H9 (cell line): ENCODE measurements around the gene MAN2C1. TPM values are rescaled to one million over a fixed set of nuclear protein-coding genes. Genes with fewer than 3 reads are reported as not detected.

Experiments
- DNase-seq: peaks from one replicate; pipeline ENCODE4 v3.0.0-alpha.2; 2017
- H2AFZ ChIP-seq: one replicate; pipeline ENCODE4 v1.6.1; 2013; ENCODE audit warnings: mild to moderate bottlenecking, low read length, control low read depth, moderate library complexity
- H2AK5ac ChIP-seq: 2 replicates; pipeline ENCODE4 v1.6.1; 2013; ENCODE audit warnings: low read length, control low read depth, mixed read lengths; ENCODE audit not compliant: insufficient read length
- H2BK120ac ChIP-seq: one replicate; pipeline ENCODE4 v1.6.1; 2013; ENCODE audit warnings: low read depth, mild to moderate bottlenecking, low read length, control low read depth, inconsistent platforms; ENCODE audit not compliant: poor library complexity, severe bottlenecking
- H2BK12ac ChIP-seq: 2 replicates; pipeline ENCODE4 v1.6.1; 2013; ENCODE audit warnings: low read length, control low read depth, mixed read lengths, low read depth; ENCODE audit not compliant: insufficient read length
- H2BK15ac ChIP-seq: 2 replicates; pipeline ENCODE4 v1.6.1; 2013; ENCODE audit warnings: low read depth, low read length, control low read depth
- H2BK20ac ChIP-seq: one replicate; pipeline ENCODE4 v1.6.1; 2013; ENCODE audit warnings: low read depth, mild to moderate bottlenecking, low read length, control low read depth, inconsistent platforms; ENCODE audit not compliant: poor library complexity, severe bottlenecking
- H2BK5ac ChIP-seq: 2 replicates; pipeline ENCODE4 v1.6.1; 2013; ENCODE audit warnings: low read length, control low read depth, mixed read lengths; ENCODE audit not compliant: insufficient read length
- H3K14ac ChIP-seq: 2 replicates; pipeline ENCODE4 v1.6.1; 2013; ENCODE audit warnings: low read length, control low read depth; ENCODE audit not compliant: insufficient read depth
- H3K18ac ChIP-seq: 2 replicates; pipeline ENCODE4 v1.6.1; 2013; ENCODE audit warnings: low read depth, mild to moderate bottlenecking, mixed read lengths, low read length, control low read depth; ENCODE audit not compliant: insufficient read length
- H3K23ac ChIP-seq: 2 replicates; pipeline ENCODE4 v1.6.1; 2013; ENCODE audit warnings: low read length, control low read depth, mixed read lengths, low read depth; ENCODE audit not compliant: insufficient read length
- H3K23me2 ChIP-seq: 2 replicates; pipeline ENCODE4 v1.6.1; 2013; ENCODE audit warnings: low read depth, mild to moderate bottlenecking, mixed read lengths, low read length, control low read depth; ENCODE audit not compliant: insufficient read length, poor library complexity, severe bottlenecking
- H3K27ac ChIP-seq: 2 replicates; pipeline ENCODE4 v1.5.1; 2013; ENCODE audit warnings: low read length, control low read depth, mixed read lengths, low read depth; ENCODE audit not compliant: insufficient read length
- H3K27me3 ChIP-seq: 2 replicates; pipeline ENCODE4 v1.6.1; 2013; ENCODE audit warnings: low read length, control low read depth, inconsistent platforms; ENCODE audit not compliant: insufficient read depth
- H3K4ac ChIP-seq: 2 replicates; pipeline ENCODE4 v1.6.1; 2013; ENCODE audit warnings: low read depth, mild to moderate bottlenecking, control low read depth, inconsistent platforms, low read length, moderate library complexity
- H3K4me1 ChIP-seq: 2 replicates; pipeline ENCODE4 v1.6.1; 2013; ENCODE audit warnings: low read length, control low read depth, inconsistent platforms; ENCODE audit not compliant: insufficient read depth
- H3K4me2 ChIP-seq: 2 replicates; pipeline ENCODE4 v1.6.1; 2013; ENCODE audit warnings: low read length, control low read depth, mixed read lengths; ENCODE audit not compliant: insufficient read length, insufficient read depth
- H3K56ac ChIP-seq: 2 replicates; pipeline ENCODE4 v1.6.1; 2013; ENCODE audit warnings: low read depth, mild to moderate bottlenecking, mixed read lengths, low read length, control low read depth; ENCODE audit not compliant: insufficient read length
- H3K79me1 ChIP-seq: 2 replicates; pipeline ENCODE4 v1.6.1; 2013; ENCODE audit warnings: low read depth, mild to moderate bottlenecking, moderate library complexity, low read length, control low read depth, inconsistent platforms; ENCODE audit not compliant: insufficient read depth, poor library complexity, severe bottlenecking
- H3K79me2 ChIP-seq: 2 replicates; pipeline ENCODE4 v1.6.1; 2013; ENCODE audit warnings: low read length, control low read depth, inconsistent platforms; ENCODE audit not compliant: insufficient read depth
- H3K9ac ChIP-seq: 2 replicates; pipeline ENCODE4 v1.6.1; 2013; ENCODE audit warnings: low read length, control low read depth, mixed read lengths; ENCODE audit not compliant: insufficient read length; ENCODE audit errors: extremely low read depth
- H3K9me3 ChIP-seq: one replicate; pipeline ENCODE4 v1.6.1; 2013; ENCODE audit warnings: low read depth, low read length, inconsistent platforms; ENCODE audit not compliant: control insufficient read depth
- H3T11ph ChIP-seq: one replicate; pipeline ENCODE4 v1.6.1; 2013; ENCODE audit warnings: mild to moderate bottlenecking, low read length, control low read depth, inconsistent platforms
- H4K20me1 ChIP-seq: one replicate; pipeline ENCODE4 v1.6.1; 2013; ENCODE audit not compliant: control insufficient read depth, insufficient read length, insufficient read depth
- H4K5ac ChIP-seq: 2 replicates; pipeline ENCODE4 v1.6.1; 2013; ENCODE audit warnings: low read depth, mild to moderate bottlenecking, mixed read lengths, low read length, control low read depth; ENCODE audit not compliant: insufficient read length
- H4K8ac ChIP-seq: replicated peaks from 2 replicates; pipeline ENCODE4 v1.6.1; 2013; ENCODE audit warnings: low read length, control low read depth, mixed read lengths, low read depth; ENCODE audit not compliant: insufficient read length
- H4K91ac ChIP-seq: 2 replicates; pipeline ENCODE4 v1.6.1; 2013; ENCODE audit warnings: low read depth, mild to moderate bottlenecking, moderate library complexity, mixed read lengths, low read length, control low read depth; ENCODE audit not compliant: insufficient read length
- H3K27ac Mint-ChIP-seq, 3 experiments: 2 replicates in 2 of 3; 3 replicates in 1 of 3; pipeline ENCODE4 v1.8.0; 2020 to 2021; ENCODE audit warnings: mixed read lengths in 3 of 3, mild to moderate bottlenecking in 1 of 3, moderate library complexity in 1 of 3
- H3K27me3 Mint-ChIP-seq: 2 replicates; pipeline ENCODE4 v1.8.0; 2021; ENCODE audit warnings: low read depth, mild to moderate bottlenecking, moderate library complexity, mixed read lengths
- H3K36me3 Mint-ChIP-seq, 3 experiments: 2 replicates in 2 of 3; 3 replicates in 1 of 3; pipeline ENCODE4 v1.8.0; 2020 to 2021; ENCODE audit warnings: low read depth in 3 of 3, mixed read lengths in 3 of 3; ENCODE audit not compliant: insufficient read depth in 1 of 3
- H3K4me1 Mint-ChIP-seq, 2 experiments: 2 replicates each; pipeline ENCODE4 v1.8.0; 2020; ENCODE audit warnings: mixed read lengths in 2 of 2
- H3K4me3 Mint-ChIP-seq, 2 experiments: 2 replicates in 1 of 2; 3 replicates in 1 of 2; pipeline ENCODE4 v1.8.0; 2020 to 2021; ENCODE audit warnings: mild to moderate bottlenecking in 2 of 2, mixed read lengths in 2 of 2, moderate library complexity in 1 of 2
- H3K9me3 Mint-ChIP-seq, 2 experiments: 2 replicates in 1 of 2; 3 replicates in 1 of 2; pipeline ENCODE4 v1.8.0; 2020; ENCODE audit warnings: mild to moderate bottlenecking in 2 of 2, mixed read lengths in 2 of 2, moderate library complexity in 1 of 2
- WGBS: extraction: QIAGEN DNeasy Blood & Tissue Kit; methylation state at CpG from one replicate; pipeline ENCODE4 v1.1.7; 2013; ENCODE audit warnings: missing lambda C conversion rate, low lambda C conversion rate, mixed read lengths; ENCODE audit not compliant: insufficient read length; ENCODE audit errors: extremely low coverage; 5-methylcytosine and 5-hydroxymethylcytosine counted together
- total RNA-seq: library from RNA; stranded (reverse); gene quantifications from 2 replicates; pipeline ENCODE4 v1.2.1, GENCODE V29; 2021
- TF ChIP-seq, protein P1 (sequence below): fragments of 200-600 bp; sonication (generic); conservative IDR thresholded peaks from 3 replicates; pipeline ENCODE4 v1.8.0; 2021; ENCODE audit warnings: antibody characterized with exemption, mild to moderate bottlenecking

Gene MAN2C1
- total RNA-seq, 1 experiment from 2014 or later = 112 TPM

DNA sequence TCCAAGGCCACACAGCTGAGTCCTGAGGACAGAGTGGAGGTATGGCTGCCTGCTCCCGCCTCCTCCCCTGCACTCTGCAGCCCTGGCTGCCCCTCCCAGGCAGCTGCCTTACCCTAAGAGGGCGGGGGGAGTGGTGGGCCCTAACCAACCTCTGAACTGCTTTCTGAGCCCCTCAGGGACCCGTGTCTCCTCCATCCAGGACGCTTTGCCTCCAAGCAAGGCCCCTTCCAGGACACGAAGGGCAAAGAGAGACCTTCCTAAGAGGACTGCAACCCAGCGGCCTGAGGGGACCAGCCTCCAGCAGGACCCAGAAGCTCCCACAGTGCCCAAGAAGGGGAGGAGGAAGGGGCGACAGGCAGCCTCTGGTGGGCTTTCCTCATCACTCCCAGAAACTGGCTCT, 14.0 kb downstream of the MAN2C1 start:
- no CpG with 5 or more reads among the region's 7 CpGs for WGBS
- no peaks in the 10 kb centered on the region; a peak in 1 of 4 replicates for H3K4me1 Mint-ChIP-seq
- H3K4ac ChIP-seq = no peak overlapping the region

More for the DNA sequence above, 14.0 kb downstream of the MAN2C1 start:
- H3K4me2 ChIP-seq = no peak overlapping the region
- no peak overlapping the region for H2AFZ ChIP-seq
- H3K56ac ChIP-seq = no peak overlapping the region
- H3K79me2 ChIP-seq = no peaks in the 10 kb centered on the region
- no peaks in the 10 kb centered on the region for H3K79me1 ChIP-seq
- H2BK20ac ChIP-seq = no peak overlapping the region
- H3K23ac ChIP-seq = no peak overlapping the region
- H2BK120ac ChIP-seq = no peak overlapping the region
- no peak overlapping the region for H4K5ac ChIP-seq
- no peak overlapping the region for H3K4me3 Mint-ChIP-seq
- no peaks in the 10 kb centered on the region for H3K23me2 ChIP-seq
- DNase-seq = no peak
- TF ChIP-seq, protein P1, sequence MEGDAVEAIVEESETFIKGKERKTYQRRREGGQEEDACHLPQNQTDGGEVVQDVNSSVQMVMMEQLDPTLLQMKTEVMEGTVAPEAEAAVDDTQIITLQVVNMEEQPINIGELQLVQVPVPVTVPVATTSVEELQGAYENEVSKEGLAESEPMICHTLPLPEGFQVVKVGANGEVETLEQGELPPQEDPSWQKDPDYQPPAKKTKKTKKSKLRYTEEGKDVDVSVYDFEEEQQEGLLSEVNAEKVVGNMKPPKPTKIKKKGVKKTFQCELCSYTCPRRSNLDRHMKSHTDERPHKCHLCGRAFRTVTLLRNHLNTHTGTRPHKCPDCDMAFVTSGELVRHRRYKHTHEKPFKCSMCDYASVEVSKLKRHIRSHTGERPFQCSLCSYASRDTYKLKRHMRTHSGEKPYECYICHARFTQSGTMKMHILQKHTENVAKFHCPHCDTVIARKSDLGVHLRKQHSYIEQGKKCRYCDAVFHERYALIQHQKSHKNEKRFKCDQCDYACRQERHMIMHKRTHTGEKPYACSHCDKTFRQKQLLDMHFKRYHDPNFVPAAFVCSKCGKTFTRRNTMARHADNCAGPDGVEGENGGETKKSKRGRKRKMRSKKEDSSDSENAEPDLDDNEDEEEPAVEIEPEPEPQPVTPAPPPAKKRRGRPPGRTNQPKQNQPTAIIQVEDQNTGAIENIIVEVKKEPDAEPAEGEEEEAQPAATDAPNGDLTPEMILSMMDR = no peak
- no peak overlapping the region for H3K27ac Mint-ChIP-seq
- no peaks in the 10 kb centered on the region for H4K20me1 ChIP-seq
- H3K9me3 ChIP-seq = no peaks in the 10 kb centered on the region
- no peak overlapping the region for H2AK5ac ChIP-seq
- no peak overlapping the region for H3K14ac ChIP-seq
- peaks cover 12 to 22% (median 18%) of the 10 kb centered on the region in 3 experiments for H3K36me3 Mint-ChIP-seq
- no peak overlapping the region for H4K8ac ChIP-seq
- H3K18ac ChIP-seq = no peak overlapping the region
- no peak overlapping the region for H3T11ph ChIP-seq
- no peak overlapping the region for H3K27ac ChIP-seq
- H2BK15ac ChIP-seq = no peak overlapping the region
- H3K9me3 Mint-ChIP-seq = no peaks in the 10 kb centered on the region
- no peak overlapping the region for H2BK12ac ChIP-seq
- no peak overlapping the region for H3K9ac ChIP-seq
- H3K4me1 ChIP-seq = no peaks in the 10 kb centered on the region
- H2BK5ac ChIP-seq = no peak overlapping the region
- H3K27me3 Mint-ChIP-seq = peaks cover 4% of the 10 kb centered on the region
- no peaks in the 10 kb centered on the region for H3K27me3 ChIP-seq
- H4K91ac ChIP-seq = no peak overlapping the region
